Measurements from ENCODE around the gene KIF15.
A peak's percentile ranks its signal among the peaks of the same experiment; 100 is the strongest.
"Not testable (repeated sequence)": the region's sequence is repeated elsewhere in the genome, so short reads cannot be mapped to it uniquely, and the experiment has no call there.

KIF15 gene, protein sequence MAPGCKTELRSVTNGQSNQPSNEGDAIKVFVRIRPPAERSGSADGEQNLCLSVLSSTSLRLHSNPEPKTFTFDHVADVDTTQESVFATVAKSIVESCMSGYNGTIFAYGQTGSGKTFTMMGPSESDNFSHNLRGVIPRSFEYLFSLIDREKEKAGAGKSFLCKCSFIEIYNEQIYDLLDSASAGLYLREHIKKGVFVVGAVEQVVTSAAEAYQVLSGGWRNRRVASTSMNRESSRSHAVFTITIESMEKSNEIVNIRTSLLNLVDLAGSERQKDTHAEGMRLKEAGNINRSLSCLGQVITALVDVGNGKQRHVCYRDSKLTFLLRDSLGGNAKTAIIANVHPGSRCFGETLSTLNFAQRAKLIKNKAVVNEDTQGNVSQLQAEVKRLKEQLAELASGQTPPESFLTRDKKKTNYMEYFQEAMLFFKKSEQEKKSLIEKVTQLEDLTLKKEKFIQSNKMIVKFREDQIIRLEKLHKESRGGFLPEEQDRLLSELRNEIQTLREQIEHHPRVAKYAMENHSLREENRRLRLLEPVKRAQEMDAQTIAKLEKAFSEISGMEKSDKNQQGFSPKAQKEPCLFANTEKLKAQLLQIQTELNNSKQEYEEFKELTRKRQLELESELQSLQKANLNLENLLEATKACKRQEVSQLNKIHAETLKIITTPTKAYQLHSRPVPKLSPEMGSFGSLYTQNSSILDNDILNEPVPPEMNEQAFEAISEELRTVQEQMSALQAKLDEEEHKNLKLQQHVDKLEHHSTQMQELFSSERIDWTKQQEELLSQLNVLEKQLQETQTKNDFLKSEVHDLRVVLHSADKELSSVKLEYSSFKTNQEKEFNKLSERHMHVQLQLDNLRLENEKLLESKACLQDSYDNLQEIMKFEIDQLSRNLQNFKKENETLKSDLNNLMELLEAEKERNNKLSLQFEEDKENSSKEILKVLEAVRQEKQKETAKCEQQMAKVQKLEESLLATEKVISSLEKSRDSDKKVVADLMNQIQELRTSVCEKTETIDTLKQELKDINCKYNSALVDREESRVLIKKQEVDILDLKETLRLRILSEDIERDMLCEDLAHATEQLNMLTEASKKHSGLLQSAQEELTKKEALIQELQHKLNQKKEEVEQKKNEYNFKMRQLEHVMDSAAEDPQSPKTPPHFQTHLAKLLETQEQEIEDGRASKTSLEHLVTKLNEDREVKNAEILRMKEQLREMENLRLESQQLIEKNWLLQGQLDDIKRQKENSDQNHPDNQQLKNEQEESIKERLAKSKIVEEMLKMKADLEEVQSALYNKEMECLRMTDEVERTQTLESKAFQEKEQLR (N-terminal part only)

GRCh38 chr3:44761424-44762169 is at the start of gene KIF15, which contains the start of gene KIAA1143:
KIF15 (plus strand) TSS chr3:44761794; CDS start chr3:44761866, 72 bp downstream.
KIAA1143 (minus strand) TSS chr3:44761619; CDS start chr3:44761602, 17 bp downstream.
- peak; percentile 98 to 99 for DNase-seq

DNA sequence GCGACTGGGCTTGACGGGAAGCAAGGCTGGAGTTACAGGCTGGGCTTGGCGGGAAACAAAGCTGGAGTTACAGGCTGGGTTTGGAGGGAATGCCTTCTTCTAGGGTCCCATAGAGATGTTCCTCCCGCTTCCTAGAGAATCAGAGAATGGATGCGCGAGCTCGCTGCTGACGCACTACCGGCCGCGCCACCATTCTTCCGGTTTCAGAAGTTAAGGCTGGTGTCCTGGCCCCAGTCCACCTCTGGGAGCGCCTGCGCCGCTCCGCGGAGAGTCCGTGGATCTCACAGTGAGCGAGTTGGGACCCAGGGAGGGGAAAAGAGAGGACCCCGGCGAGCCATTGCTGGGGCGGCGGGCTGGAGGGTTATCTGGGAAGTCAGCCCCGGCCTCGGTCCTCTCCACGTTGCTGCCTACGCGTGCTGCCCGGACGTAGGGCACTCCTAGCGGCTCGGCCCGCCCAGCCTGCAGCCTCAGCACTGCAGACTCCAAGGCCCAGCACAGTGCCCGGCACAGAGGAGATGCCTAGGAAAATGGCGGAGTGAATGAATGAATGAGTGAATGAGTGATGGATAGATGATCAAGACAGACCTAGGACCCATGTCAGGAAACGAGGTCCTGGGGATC is 49.0 kb upstream of the KIF15 start, which contains the start of gene ZNF502:
Gene ZNF502 (plus strand): TSS at position 206 of the 621 bp plus-strand sequence. CDS start 7,602 bp downstream, outside the sequence.
- DNase-seq, result peak; percentile 15 to 46

DNA sequence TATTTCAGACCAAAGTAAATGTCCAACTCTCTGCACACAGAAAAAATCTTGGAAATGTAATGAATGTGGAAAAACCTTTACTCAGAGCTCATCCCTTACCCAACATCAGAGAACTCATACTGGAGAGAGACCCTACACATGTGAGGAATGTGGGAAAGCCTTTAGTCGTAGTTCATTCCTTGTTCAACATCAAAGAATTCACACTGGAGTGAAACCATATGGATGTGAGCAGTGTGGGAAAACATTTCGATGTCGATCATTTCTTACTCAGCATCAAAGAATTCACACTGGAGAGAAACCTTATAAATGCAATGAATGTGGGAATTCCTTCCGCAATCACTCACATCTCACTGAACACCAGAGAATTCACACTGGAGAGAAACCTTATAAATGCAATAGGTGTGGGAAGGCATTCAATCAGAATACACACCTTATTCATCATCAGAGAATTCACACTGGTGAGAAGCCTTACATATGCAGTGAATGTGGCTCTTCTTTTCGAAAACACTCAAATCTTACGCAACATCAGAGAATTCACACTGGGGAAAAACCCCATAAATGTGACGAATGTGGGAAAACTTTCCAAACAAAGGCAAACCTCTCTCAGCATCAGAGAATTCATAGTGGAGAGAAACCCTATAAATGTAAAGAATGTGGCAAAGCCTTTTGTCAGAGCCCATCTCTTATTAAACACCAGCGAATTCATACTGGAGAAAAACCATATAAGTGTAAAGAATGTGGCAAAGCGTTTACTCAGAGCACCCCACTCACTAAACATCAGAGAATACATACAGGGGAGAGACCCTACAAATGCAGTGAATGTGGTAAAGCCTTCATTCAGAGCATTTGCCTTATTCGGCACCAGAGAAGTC is 40.1 kb upstream of the KIF15 start:
- DNase-seq, result no peak

- DNase-seq, result no peak
These were observed 39.5 kb upstream of the KIF15 start for GRCh38 chr3:44722103-44722401.

- DNase-seq, result peak; percentile 70 to 73
These were observed 32.1 kb upstream of the KIF15 start, which contains the start of gene ZNF501 for GRCh38 chr3:44729384-44729910. ZNF501 (plus strand) TSS chr3:44729635; CDS start chr3:44734422, 4,787 bp downstream.

DNA sequence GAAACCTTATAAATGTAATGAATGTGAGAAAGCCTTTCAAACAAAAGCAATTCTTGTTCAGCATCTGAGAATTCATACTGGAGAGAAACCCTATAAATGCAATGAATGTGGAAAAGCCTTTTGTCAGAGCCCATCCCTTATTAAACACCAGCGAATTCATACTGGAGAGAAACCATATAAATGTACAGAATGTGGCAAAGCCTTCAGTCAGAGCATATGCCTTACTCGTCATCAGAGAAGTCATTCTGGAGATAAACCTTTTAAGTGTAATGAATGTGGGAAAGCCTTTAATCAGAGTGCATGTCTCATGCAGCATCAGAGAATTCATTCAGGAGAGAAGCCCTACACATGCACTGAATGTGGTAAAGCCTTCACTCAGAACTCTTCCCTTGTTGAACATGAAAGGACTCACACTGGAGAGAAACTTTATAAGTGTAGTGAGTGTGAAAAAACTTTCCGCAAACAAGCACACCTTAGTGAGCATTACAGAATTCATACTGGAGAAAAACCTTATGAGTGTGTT is 26.9 kb upstream of the KIF15 start:
- no peak for DNase-seq

GRCh38 chr3:44761101-44761423 is 532 bp upstream of the KIF15 start:
- no peak for DNase-seq

- DNase-seq, result no peak
These were observed 630 bp downstream of the KIF15 start for GRCh38 chr3:44762170-44762677.

DNA sequence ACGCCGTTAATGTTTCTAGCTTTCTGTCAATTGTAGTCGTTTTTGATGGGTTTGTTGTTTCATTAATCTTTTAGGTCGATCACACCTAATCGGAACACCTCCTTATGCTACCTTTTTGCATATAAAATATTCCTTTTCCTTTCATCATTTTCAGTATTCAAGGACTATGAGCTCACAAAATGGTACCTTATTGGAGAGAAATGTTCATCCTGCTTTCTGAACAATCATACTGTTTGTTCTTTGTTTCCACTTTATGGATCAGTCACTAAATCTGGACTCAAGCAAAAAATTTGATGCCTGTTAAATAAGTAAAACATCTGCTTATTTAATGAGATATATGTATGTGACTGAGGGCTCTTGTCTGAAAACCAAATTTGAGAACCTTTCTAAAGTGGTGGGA is 1.1 kb downstream of the KIF15 start:
- no peak for DNase-seq

DNA sequence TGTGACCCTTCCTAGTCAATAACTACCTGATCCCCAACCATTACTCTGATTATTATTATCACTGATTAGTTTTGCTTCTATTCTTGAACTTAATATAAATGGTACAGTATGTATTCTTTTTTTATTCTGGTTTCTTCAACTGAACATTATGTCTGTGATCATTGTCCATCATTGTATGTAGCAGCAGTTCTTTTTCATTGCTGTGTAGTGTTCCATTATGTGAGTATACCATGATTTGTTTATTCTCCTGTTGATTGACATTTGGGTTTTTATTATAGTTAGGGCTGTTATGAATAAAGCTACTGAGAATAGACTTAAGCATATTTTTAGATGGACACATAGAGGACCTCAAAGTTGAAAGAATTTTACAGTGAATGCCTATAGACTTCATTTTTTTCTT is 2.7 kb downstream of the KIF15 start:
- DNase-seq, result no peak

GRCh38 chr3:44771424-44772098 is 10.0 kb downstream of the KIF15 start:
- no peak for DNase-seq

DNA sequence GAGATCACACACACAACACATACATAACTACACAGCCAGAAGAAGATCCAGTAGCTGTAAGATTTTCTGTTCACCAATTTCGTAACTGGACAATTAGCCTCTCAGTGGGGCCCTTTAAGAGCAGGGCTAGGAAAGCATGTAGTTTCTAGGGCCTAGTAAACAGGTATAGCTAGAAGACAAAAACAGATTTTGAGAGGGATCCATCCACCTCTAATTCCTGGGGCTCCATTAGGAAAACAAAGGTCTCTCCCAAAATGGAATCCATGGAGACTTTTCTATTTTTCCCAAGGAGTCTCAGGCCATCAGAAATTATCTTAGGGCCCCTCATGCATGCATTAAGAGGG is 10.5 kb downstream of the KIF15 start:
- no peak for DNase-seq

GRCh38 chr3:44782891-44783290 is 21.3 kb downstream of the KIF15 start:
- DNase-seq, result no peak

- no peak for DNase-seq
These were observed 33.6 kb downstream of the KIF15 start for GRCh38 chr3:44795197-44795596.

- DNase-seq, result no peak
These were observed 40.4 kb downstream of the KIF15 start for GRCh38 chr3:44802011-44802410.

- no peak for DNase-seq
These were observed 41.7 kb downstream of the KIF15 start for GRCh38 chr3:44803298-44803697.

GRCh38 chr3:44805960-44806359 is 44.4 kb downstream of the KIF15 start:
- DNase-seq, result no peak

DNA sequence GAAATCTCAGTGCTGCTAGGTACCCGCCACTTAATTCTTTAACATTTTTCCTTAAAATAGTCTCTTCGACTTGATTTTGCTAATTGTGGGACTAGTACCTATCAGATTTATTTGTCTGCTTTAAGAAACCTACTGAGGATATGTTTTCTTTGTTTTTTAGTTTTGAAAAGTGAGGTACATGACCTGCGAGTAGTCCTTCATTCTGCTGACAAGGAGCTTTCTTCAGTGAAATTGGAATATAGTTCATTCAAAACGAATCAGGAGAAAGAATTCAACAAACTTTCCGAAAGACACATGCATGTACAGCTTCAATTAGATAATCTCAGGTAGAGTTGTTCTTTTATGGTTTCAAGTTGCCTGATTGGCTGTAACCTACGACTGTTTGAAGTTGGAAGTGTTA is 53.2 kb downstream of the KIF15 start:
- no peak for DNase-seq

DNA sequence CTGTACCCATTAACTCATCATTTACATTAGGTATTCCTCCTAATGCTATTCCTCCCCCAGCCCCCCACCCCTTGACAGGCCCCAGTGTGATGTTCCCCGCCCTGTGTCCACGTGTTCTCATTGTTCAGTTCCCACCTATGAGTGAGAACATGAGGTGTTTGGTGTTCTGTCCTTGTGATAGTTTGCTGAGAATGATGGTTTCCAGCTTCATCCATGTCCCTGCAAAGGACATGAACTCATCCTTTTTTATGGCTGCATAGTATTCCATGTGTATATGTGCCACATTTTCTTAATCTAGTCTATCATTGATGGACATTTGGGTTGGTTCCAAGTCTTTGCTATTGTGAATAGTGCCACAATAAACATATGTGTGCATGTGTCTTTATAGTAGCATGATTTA is 54.7 kb downstream of the KIF15 start:
- not testable (repeated sequence) for DNase-seq
